ENCODE results near the gene SMIM3.

SMIM3 gene

DNA sequence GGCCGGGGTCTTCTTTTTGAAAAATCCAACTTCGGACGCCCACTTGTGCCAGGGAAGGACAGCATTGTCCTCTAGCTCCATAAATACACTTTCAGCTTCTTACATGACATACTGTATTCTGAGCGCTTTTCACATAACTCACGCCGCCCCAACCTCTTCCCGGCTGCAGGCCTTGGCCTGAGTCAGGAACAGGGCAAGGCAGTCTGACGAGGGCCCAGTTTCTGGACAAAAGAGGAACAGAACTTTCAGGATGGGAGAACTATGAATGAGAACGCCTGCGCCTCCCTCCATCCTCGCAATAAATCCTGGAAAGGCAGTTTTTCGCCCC, 20.4 kb upstream of the SMIM3 start:
- Mint-ChIP-seq H3K4me1 (peaks cover 30% of the 10 kb centered on the region), H3K27me3 (no peaks in the 10 kb centered on the region), H3K4me3 (no peak overlapping the region), H3K9me3 (no peaks in the 10 kb centered on the region), H3K36me3 (ENCODE audit: low read depth) (peaks cover 30% of the 10 kb centered on the region), H3K27ac (no peak overlapping the region)
- no peak for DNase-seq
- peak; percentile 7 for ATAC-seq

- H3K27me3 Mint-ChIP-seq, result no peaks in the 10 kb centered on the region
- H3K27ac Mint-ChIP-seq, result no peak within 1 kb of the TSS
- no peak within 1 kb of the TSS for H3K4me3 Mint-ChIP-seq
- ATAC-seq (peak; percentile 98), DNase-seq (peak; percentile 94)
- H3K36me3 Mint-ChIP-seq (ENCODE audit: low read depth), result peaks cover 25% of the 10 kb centered on the region
- H3K9me3 Mint-ChIP-seq, result no peaks in the 10 kb centered on the region
- peaks cover 31% of the 10 kb centered on the region for H3K4me1 Mint-ChIP-seq
Observed at GRCh38 chr5:150758531-150759333, 19.8 kb upstream of the SMIM3 start, which contains the start of gene DCTN4. TSS of gene DCTN4 (minus strand) at chr5:150759017. CDS start at chr5:150758993, 24 bp downstream.

DNA sequence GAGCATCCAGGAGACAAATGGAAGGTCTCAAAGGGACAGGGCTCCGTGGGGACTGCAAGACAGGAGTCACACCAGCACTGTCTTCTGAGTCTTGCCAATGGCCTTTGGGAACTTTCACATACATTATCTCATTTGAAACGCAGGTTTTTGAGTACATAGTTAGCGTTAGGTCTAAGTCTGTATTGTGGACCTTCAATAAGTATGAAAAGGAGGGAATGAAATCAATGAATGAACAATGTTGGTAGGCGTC, 19.3 kb upstream of the SMIM3 start:
- H3K9me3 Mint-ChIP-seq, result no peaks in the 10 kb centered on the region
- H3K4me3 Mint-ChIP-seq, result no peak overlapping the region
- H3K27me3 Mint-ChIP-seq, result no peaks in the 10 kb centered on the region
- no peak for ATAC-seq
- no peak overlapping the region for H3K27ac Mint-ChIP-seq
- H3K4me1 Mint-ChIP-seq, result peaks cover 28% of the 10 kb centered on the region
- DNase-seq, result no peak
- H3K36me3 Mint-ChIP-seq (ENCODE audit: low read depth), result peaks cover 20% of the 10 kb centered on the region

DNA sequence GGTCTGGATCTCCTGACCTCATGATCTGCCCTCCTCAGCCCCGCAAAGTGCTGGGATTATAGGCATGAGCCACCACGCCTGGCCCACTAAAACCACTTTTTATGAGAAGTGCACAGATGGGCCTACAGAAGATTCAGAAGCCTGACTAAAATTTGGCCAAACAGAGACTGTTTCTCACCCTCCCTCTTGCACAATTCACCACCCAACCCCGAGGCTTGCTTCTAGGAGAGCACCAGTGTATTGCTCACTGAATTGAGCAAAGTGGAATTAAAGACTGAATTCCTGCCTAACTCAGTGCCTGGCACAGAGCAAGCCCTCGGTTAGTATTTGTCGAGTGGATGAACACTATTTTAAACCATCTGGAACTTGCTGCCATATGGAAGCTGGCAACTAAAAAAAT, 16.3 kb upstream of the SMIM3 start:
- peaks cover 7% of the 10 kb centered on the region for H3K4me1 Mint-ChIP-seq
- no peaks in the 10 kb centered on the region for H3K36me3 Mint-ChIP-seq (ENCODE audit: low read depth)
- no peaks in the 10 kb centered on the region for H3K9me3 Mint-ChIP-seq
- DNase-seq (no peak), ATAC-seq (no peak)
- H3K27me3 Mint-ChIP-seq, result no peaks in the 10 kb centered on the region
- H3K4me3 Mint-ChIP-seq, result no peak overlapping the region
- H3K27ac Mint-ChIP-seq, result no peak overlapping the region

GRCh38 chr5:150763023-150763769, 15.4 kb upstream of the SMIM3 start:
- H3K4me1 Mint-ChIP-seq, result peaks cover 4% of the 10 kb centered on the region
- DNase-seq (no peak), ATAC-seq (no peak)
- H3K9me3 Mint-ChIP-seq, result no peaks in the 10 kb centered on the region
- H3K4me3 Mint-ChIP-seq, result no peak overlapping the region
- H3K27me3 Mint-ChIP-seq, result no peaks in the 10 kb centered on the region
- no peaks in the 10 kb centered on the region for H3K36me3 Mint-ChIP-seq (ENCODE audit: low read depth)
- H3K27ac Mint-ChIP-seq, result peak overlapping the region; percentile 50

GRCh38 chr5:150764530-150764929, 14.0 kb upstream of the SMIM3 start:
- no peaks in the 10 kb centered on the region for H3K27me3 Mint-ChIP-seq
- no peak overlapping the region for H3K27ac Mint-ChIP-seq
- H3K4me1 Mint-ChIP-seq, result peaks cover 4% of the 10 kb centered on the region
- DNase-seq (no peak), ATAC-seq (peak; percentile 43)
- H3K4me3 Mint-ChIP-seq, result no peak overlapping the region
- H3K9me3 Mint-ChIP-seq, result no peaks in the 10 kb centered on the region
- H3K36me3 Mint-ChIP-seq (ENCODE audit: low read depth), result no peaks in the 10 kb centered on the region

DNA sequence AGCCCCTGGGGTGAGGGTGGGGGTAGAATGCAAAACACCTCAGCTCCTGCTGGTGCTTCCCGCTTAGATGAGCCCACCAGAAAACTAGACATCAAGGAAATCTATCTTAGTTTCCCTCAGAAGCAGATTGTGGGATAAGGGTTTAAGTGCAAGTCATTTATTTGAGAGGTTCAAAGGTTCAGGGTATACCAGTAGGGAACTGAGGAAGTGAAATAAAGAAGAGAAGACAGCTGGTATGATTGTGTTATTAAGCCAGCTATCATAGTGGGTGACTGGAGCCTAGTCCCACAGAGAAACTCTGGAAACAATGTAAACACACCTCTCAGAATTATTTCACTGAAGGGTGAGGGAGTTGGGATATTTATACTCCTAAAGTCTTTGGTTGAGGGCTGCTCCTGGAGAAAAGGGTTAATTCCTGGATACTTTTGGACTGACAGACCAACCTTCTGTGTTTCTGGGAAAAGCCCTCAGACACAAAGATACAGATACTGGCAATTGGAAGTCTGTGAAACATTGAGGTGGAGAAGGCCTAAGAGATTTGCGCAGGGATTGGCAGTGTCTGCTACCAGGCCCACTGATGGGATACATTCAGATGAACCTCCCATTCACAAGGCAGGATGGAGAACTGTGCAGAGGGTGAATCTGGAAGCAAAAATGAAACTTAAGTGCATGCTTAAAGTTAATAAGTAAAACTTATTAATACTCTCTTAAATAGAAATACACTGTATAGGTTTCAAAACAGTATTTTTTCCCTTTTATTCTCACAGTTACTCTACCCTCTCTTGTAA, 13.4 kb upstream of the SMIM3 start:
- H3K4me3 Mint-ChIP-seq, result no peak overlapping the region
- ATAC-seq (no peak), DNase-seq (no peak)
- H3K4me1 Mint-ChIP-seq, result peaks cover 4% of the 10 kb centered on the region
- no peak overlapping the region for H3K27ac Mint-ChIP-seq
- no peaks in the 10 kb centered on the region for H3K9me3 Mint-ChIP-seq
- H3K36me3 Mint-ChIP-seq (ENCODE audit: low read depth), result no peaks in the 10 kb centered on the region
- no peaks in the 10 kb centered on the region for H3K27me3 Mint-ChIP-seq

DNA sequence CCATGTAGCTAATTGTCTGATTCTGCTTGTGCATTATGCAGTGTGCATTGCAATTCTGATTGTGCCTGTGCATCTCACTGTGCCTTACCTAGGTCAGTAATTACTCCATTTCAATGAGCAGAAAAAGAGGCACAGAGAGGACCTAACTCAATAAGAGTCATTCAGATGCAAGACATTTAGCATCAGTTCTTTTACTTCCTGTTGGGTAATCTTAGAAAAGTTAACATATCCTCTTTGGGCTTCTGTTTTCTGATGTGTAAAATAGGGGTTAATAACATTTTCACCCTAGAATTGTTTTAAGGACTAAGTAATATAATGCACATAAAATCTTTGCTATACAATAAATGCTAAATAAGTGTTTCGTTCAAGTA, 12.8 kb upstream of the SMIM3 start:
- no peaks in the 10 kb centered on the region for H3K36me3 Mint-ChIP-seq (ENCODE audit: low read depth)
- H3K9me3 Mint-ChIP-seq, result no peaks in the 10 kb centered on the region
- H3K27ac Mint-ChIP-seq, result no peak overlapping the region
- H3K27me3 Mint-ChIP-seq, result no peaks in the 10 kb centered on the region
- no peak for DNase-seq
- no peak for ATAC-seq
- H3K4me3 Mint-ChIP-seq, result no peak overlapping the region
- peaks cover 4% of the 10 kb centered on the region for H3K4me1 Mint-ChIP-seq

DNA sequence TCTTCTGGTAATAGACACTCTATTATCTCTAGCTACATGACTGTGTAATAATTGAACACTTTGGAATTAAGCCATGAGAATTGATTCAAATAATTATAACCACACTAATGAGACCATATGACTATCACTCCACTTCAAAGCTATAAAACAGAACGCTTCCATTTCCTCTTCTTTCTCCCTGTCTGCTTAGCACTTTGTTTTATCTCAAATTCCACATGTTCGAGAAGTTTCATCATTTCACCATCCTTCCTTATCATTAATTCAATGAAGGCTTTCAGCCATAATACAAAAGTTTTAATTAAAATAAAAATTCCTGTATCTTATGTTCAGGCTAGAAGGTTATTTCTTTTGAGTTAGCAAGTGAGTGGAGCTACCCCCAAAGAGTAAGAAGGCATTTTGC, 12.3 kb upstream of the SMIM3 start:
- Mint-ChIP-seq H3K36me3 (ENCODE audit: low read depth) (no peaks in the 10 kb centered on the region), H3K9me3 (no peaks in the 10 kb centered on the region), H3K4me3 (no peak overlapping the region), H3K27ac (no peak overlapping the region), H3K27me3 (no peaks in the 10 kb centered on the region), H3K4me1 (peaks cover 4% of the 10 kb centered on the region)
- DNase-seq, result no peak
- ATAC-seq, result no peak

DNA sequence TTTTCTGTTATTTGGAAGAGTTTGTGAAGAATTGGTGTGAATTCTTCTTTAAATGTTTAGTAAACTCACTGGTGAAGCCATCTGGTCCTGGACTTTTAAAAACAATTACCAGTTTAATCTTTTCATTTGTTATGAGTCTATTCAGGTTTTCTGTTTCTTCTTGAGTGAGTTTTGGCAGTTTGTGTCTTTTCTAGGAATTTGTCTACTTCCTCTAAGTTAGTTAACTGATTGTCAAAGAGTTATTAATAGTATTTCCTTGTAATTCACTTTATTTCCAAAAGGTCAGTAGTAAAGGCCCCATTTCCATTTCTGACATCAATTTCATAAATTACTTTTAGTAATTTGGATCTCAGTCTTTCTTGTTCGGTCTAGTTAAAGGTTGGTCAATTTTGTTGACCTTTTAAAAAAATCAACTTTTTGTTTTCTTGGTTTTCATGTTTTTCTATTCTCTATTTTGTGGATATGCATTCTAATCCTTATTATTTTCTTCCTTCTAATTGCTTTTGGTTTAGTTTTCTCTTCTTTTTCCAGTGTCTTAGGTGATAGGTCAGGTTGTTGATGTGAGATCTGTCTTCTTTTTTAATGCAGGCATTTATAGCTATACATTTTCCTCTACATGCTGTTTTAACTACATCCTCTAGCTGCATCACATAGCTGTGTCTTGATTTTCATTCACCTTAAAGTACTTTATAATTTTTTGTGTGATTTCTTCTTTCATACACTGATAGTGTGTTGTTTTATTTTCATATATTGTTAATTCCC, 7.3 kb upstream of the SMIM3 start:
- Mint-ChIP-seq H3K4me3 (no peak overlapping the region), H3K36me3 (ENCODE audit: low read depth) (no peaks in the 10 kb centered on the region), H3K27me3 (no peaks in the 10 kb centered on the region), H3K4me1 (peaks cover 4% of the 10 kb centered on the region), H3K9me3 (no peaks in the 10 kb centered on the region), H3K27ac (peak overlapping the region; percentile 27)
- DNase-seq (no peak), ATAC-seq (no peak)

DNA sequence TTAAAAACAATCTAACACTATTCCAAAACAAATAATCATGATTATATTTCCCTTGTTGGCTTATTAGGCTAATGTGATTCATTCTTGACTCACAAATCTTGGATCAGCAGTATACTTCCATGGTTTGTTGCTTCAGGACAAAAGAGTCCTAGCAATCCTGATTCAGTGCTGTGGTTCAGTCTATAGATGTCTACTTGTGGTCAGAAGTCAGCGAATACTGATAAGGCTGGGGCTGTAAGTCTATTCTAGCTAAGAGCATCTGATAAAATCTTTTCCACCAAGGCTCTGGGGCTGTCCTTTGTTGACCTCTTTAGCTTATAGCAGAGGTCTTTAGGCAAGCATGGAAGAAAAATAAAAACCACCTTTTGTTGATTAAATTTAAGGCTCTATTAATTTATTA, 4.4 kb upstream of the SMIM3 start:
- Mint-ChIP-seq H3K9me3 (no peaks in the 10 kb centered on the region), H3K4me3 (no peak overlapping the region), H3K36me3 (ENCODE audit: low read depth) (no peaks in the 10 kb centered on the region), H3K27ac (no peak overlapping the region), H3K27me3 (peaks cover 4% of the 10 kb centered on the region), H3K4me1 (peaks cover 16% of the 10 kb centered on the region)
- no peak for DNase-seq
- no peak for ATAC-seq

GRCh38 chr5:150777685-150778084, 872 bp upstream of the SMIM3 start:
- Mint-ChIP-seq H3K9me3 (no peaks in the 10 kb centered on the region), H3K27ac (peak overlapping the region; percentile 60), H3K36me3 (ENCODE audit: low read depth) (no peaks in the 10 kb centered on the region), H3K4me3 (peak overlapping the region; percentile 97), H3K27me3 (peaks cover 4% of the 10 kb centered on the region), H3K4me1 (peaks cover 47% of the 10 kb centered on the region)
- ATAC-seq (no peak), DNase-seq (no peak)

GRCh38 chr5:150778088-150778516, 455 bp upstream of the SMIM3 start:
- Mint-ChIP-seq H3K27ac (peak overlapping the region; percentile 60), H3K36me3 (ENCODE audit: low read depth) (no peaks in the 10 kb centered on the region), H3K4me1 (peaks cover 51% of the 10 kb centered on the region)

GRCh38 chr5:150779397-150780186, 1.0 kb downstream of the SMIM3 start:
- Mint-ChIP-seq H3K9me3 (no peaks in the 10 kb centered on the region), H3K27ac (peak overlapping the region; percentile 91), H3K4me1 (peaks cover 66% of the 10 kb centered on the region), H3K27me3 (peaks cover 4% of the 10 kb centered on the region), H3K36me3 (ENCODE audit: low read depth) (no peaks in the 10 kb centered on the region), H3K4me3 (peak overlapping the region; percentile 97)
- DNase-seq (no peak), ATAC-seq (no peak)

More at GRCh38 chr5:150778088-150778516, 455 bp upstream of the SMIM3 start:
- ATAC-seq (no peak), DNase-seq (no peak)
- no peaks in the 10 kb centered on the region for H3K9me3 Mint-ChIP-seq
- peaks cover 4% of the 10 kb centered on the region for H3K27me3 Mint-ChIP-seq
- peak overlapping the region; percentile 97 for H3K4me3 Mint-ChIP-seq

Measured in activated naive CD8-positive, alpha-beta T cell treated with anti-CD3 and anti-CD28 coated beads, Interleukin-2, amount 50 U/mL, for 24 hours (primary cell).